Measurements from ENCODE around the gene PHF11. TPM values are rescaled to one million over a fixed set of nuclear protein-coding genes. Genes with fewer than 3 reads are reported as not detected.

The PHF11 gene
- total and polyA plus RNA-seq, 2 of the 8 experiments (the other 6 are each of a cell fraction or from before 2014, with no cell fraction given), result 6.1 to 8.1 TPM

DNA sequence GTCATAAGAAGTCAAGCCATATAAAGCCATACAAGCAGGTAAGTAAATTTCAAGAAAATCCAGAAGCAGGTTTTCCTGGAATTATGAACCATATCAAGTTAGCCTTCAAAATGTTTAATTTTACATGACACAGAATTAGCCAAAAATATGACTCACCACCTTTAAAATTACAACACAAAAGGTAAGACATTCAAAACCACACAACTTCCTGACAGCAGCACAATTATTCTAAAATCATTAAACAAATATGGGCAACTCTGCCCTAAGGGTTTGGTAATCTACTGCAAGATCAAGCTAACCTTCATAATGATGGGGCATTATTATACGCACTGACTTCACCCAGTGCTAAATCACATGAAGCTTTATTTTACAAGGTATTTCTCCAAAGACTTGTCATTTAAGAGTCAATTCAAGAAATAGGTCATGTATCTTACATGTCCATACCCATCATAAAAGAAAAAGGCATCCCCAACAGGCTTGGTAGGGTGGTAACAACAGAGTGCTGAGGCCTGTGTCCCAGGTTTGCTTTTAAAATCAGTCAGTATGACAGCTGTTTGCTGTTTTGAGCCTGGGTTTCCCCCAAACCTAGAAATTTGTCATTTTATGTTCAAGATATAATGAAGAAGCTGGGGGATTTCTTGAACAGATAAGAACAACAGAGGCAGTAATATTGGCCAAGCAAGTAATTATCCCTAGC, 74.4 kb downstream of the PHF11 start (continued):
- TF ChIP-seq CBX5 (IDR thresholded peaks at IDR 0.05; ENCODE audit: low read depth, low read length), result no peak
- TF ChIP-seq TAF7 (optimal IDR thresholded peaks at IDR 0.05; ENCODE audit: borderline replicate concordance, low read depth, low read length), result no peak
- no peak for TF ChIP-seq SIRT6 (IDR thresholded peaks at IDR 0.05; ENCODE audit: low read length)
- no peak for TF ChIP-seq CHD2 (IDR thresholded peaks at IDR 0.05; ENCODE audit: low read length)
- TF ChIP-seq, protein P1, sequence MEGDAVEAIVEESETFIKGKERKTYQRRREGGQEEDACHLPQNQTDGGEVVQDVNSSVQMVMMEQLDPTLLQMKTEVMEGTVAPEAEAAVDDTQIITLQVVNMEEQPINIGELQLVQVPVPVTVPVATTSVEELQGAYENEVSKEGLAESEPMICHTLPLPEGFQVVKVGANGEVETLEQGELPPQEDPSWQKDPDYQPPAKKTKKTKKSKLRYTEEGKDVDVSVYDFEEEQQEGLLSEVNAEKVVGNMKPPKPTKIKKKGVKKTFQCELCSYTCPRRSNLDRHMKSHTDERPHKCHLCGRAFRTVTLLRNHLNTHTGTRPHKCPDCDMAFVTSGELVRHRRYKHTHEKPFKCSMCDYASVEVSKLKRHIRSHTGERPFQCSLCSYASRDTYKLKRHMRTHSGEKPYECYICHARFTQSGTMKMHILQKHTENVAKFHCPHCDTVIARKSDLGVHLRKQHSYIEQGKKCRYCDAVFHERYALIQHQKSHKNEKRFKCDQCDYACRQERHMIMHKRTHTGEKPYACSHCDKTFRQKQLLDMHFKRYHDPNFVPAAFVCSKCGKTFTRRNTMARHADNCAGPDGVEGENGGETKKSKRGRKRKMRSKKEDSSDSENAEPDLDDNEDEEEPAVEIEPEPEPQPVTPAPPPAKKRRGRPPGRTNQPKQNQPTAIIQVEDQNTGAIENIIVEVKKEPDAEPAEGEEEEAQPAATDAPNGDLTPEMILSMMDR (IDR thresholded peaks at IDR 0.05; ENCODE audit: control extremely low read depth in 1 of 3, insufficient read depth in 1 of 3, low read depth in 1 of 3, low read length in 3 of 3), result no peak
